ENCODE results near the gene LYST. TPM values are rescaled to one million over a fixed set of nuclear protein-coding genes. Genes with fewer than 3 reads are reported as not detected.

LYST gene
- total RNA-seq, 4 donors from 2014 or later, result 12.3 to 36.6 (median 21.0) TPM

- Histone ChIP-seq H3K27ac (no peak overlapping the region), H3K9me3 (no peaks in the 10 kb centered on the region), H3K4me3 (no peak overlapping the region), H3K4me1 (peaks cover 12 to 34% (median 25%) of the 10 kb centered on the region in 3 donors), H3K36me3 (no peaks in the 10 kb centered on the region), H3K27me3 (peaks cover 0 to 89% (median 9%) of the 10 kb centered on the region in 4 donors)
- TF ChIP-seq POLR2A (IDR thresholded peaks at IDR 0.05) (no peak), CTCF (IDR thresholded peaks at IDR 0.05) (no peak)
- 87 to 92% methylated on average over 11 of the region's 11 CpGs for WGBS, 2 donors
- no peak for DNase-seq
- intact Hi-C loops (cut with DNase I), result no loop called here
Observed at GRCh38 chr1:235652364-235652763, 214.3 kb downstream of the LYST start.

GRCh38 chr1:235651170-235651806 lies 215.4 kb downstream of the LYST start:
- H3K36me3 ChIP-seq, result no peaks in the 10 kb centered on the region
- peaks cover 12 to 34% (median 25%) of the 10 kb centered on the region in 3 donors for H3K4me1 ChIP-seq
- intact Hi-C loops (cut with DNase I), result no loop called here
- 56 to 59% methylated on average over 10 of the region's 10 CpGs for WGBS, 2 donors
- TF ChIP-seq CTCF (IDR thresholded peaks at IDR 0.05) (no peak), POLR2A (IDR thresholded peaks at IDR 0.05) (no peak)
- peaks cover 0 to 94% (median 9%) of the 10 kb centered on the region in 4 donors for H3K27me3 ChIP-seq
- H3K4me3 ChIP-seq, result peak overlapping the region in 2 of 4 donors; percentile 45 to 73
- H3K9me3 ChIP-seq, result no peaks in the 10 kb centered on the region
- no peak for DNase-seq
- H3K27ac ChIP-seq, result no peak overlapping the region

GRCh38 chr1:235650341-235651169 lies 216.2 kb downstream of the LYST start:
- no peak for DNase-seq
- peak overlapping the region in 1 of 4 donors; percentile 22 for H3K27ac ChIP-seq
- H3K36me3 ChIP-seq, result no peaks in the 10 kb centered on the region
- intact Hi-C loops (cut with DNase I), result no loop called here
- H3K4me1 ChIP-seq, result peaks cover 12 to 34% (median 25%) of the 10 kb centered on the region in 3 donors
- H3K4me3 ChIP-seq, result peak overlapping the region; percentile 36 to 73 (median 52)
- H3K27me3 ChIP-seq, result peaks cover 0 to 100% (median 9%) of the 10 kb centered on the region in 4 donors
- no peak for TF ChIP-seq POLR2A (IDR thresholded peaks at IDR 0.05)
- no peak for TF ChIP-seq CTCF (IDR thresholded peaks at IDR 0.05)
- no peaks in the 10 kb centered on the region for H3K9me3 ChIP-seq
- WGBS, 2 donors, result 27% methylated on average over 19 to 21 of the region's 71 CpGs

GRCh38 chr1:235649368-235650163 lies 217.1 kb downstream of the LYST start, which contains the start of gene GNG4:
Gene GNG4, minus strand, starts transcription at chr1:235649784. Its CDS starts 65,946 bp downstream, at chr1:235583838.
- TF ChIP-seq CTCF (IDR thresholded peaks at IDR 0.05) (no peak), POLR2A (IDR thresholded peaks at IDR 0.05) (no peak)
- DNase-seq, result no peak
- Histone ChIP-seq H3K9me3 (no peaks in the 10 kb centered on the region), H3K36me3 (no peaks in the 10 kb centered on the region), H3K27ac (peak within 1 kb of the TSS in 3 of 4 donors; percentile 19 to 42 (median 42)), H3K27me3 (peaks cover 0 to 98% (median 9%) of the 10 kb centered on the region in 4 donors), H3K4me1 (peaks cover 12 to 34% (median 25%) of the 10 kb centered on the region in 3 donors), H3K4me3 (peak within 1 kb of the TSS; percentile 36 to 73 (median 52))
- intact Hi-C loops (cut with DNase I), result no loop called here
- no CpG with 5 or more reads among the region's 111 CpGs for WGBS, 2 donors
